Naive thymus-derived CD4-positive, alpha-beta T cell (primary cell): Measurements from ENCODE around the gene LRRC8E. TPM values are rescaled to one million over a fixed set of nuclear protein-coding genes. Genes with fewer than 3 reads are reported as not detected.

ENCODE experiments used
- ATAC-seq: fragments of 150-1000 bp; cut with Tn5 transposase; 2 replicates; pipeline ENCODE4 v1.10.0; 2021; ENCODE audit warnings: mild to moderate bottlenecking, moderate library complexity
- CTCF ChIA-PET: fragments of 350-600 bp; sonication (Branson Sonifier 250); formaldehyde crosslinking; loops from one replicate; lab custom pipeline; 2021; ENCODE audit warnings: antibody characterized with exemption; lab: Charles Lee
- POLR2A ChIA-PET: fragments of 350-600 bp; sonication (Branson Sonifier 250); formaldehyde crosslinking; loops from one replicate; lab custom pipeline; 2021; ENCODE audit warnings: antibody characterized with exemption, inconsistent platforms; lab: Charles Lee
- DNase-seq, 9 donors: peaks; one replicate each; pipeline versions ENCODE4 v3.0.0 to v3.0.0-alpha.2; 2020 to 2022; ENCODE audit warnings: mixed read lengths in 1 of 9
- H3K27ac ChIP-seq: one replicate; pipeline ENCODE4 v1.7.0; 2013; ENCODE audit warnings: mild to moderate bottlenecking, low read depth, low read length, moderate library complexity
- H3K27me3 ChIP-seq, 2 donors: one replicate each; pipeline ENCODE4 v1.7.0; 2013; ENCODE audit warnings: low read length in 2 of 2, mild to moderate bottlenecking in 2 of 2, moderate library complexity in 2 of 2; ENCODE audit not compliant: control insufficient read depth in 2 of 2, insufficient read depth in 2 of 2
- H3K36me3 ChIP-seq, 3 experiments: 1 replicate in 2 of 3; 2 replicates in 1 of 3; pipeline ENCODE4 v1.7.0; 2013; ENCODE audit warnings: low read length in 3 of 3, mild to moderate bottlenecking in 3 of 3, moderate library complexity in 1 of 3; ENCODE audit not compliant: insufficient read depth in 3 of 3, control insufficient read depth in 2 of 3
- H3K4me1 ChIP-seq, 2 donors: one replicate each; pipeline ENCODE4 v1.7.0; 2013; ENCODE audit warnings: low read length in 2 of 2, mild to moderate bottlenecking in 2 of 2, moderate library complexity in 1 of 2; ENCODE audit not compliant: control insufficient read depth in 2 of 2, insufficient read depth in 2 of 2
- H3K4me3 ChIP-seq: 2 replicates; pipeline ENCODE4 v1.7.0; 2013; ENCODE audit warnings: mild to moderate bottlenecking, low read length
- H3K9me3 ChIP-seq, 3 experiments: 1 replicate in 2 of 3; 2 replicates in 1 of 3; pipeline ENCODE4 v1.7.0; 2013; ENCODE audit warnings: low read length in 3 of 3; ENCODE audit not compliant: control insufficient read depth in 2 of 3
- H3K27ac Mint-ChIP-seq, 9 donors: one replicate each; pipeline ENCODE4 v1.8.0; 2020 to 2022; ENCODE audit warnings: mixed read lengths in 9 of 9, mild to moderate bottlenecking in 8 of 9, moderate library complexity in 5 of 9, inconsistent platforms in 2 of 9
- H3K27me3 Mint-ChIP-seq, 5 donors: one replicate each; pipeline ENCODE4 v1.8.0; 2021 to 2022; ENCODE audit warnings: mixed read lengths in 5 of 5, mild to moderate bottlenecking in 1 of 5
- H3K36me3 Mint-ChIP-seq, 5 donors: one replicate each; pipeline ENCODE4 v1.8.0; 2020 to 2022; ENCODE audit warnings: mixed read lengths in 5 of 5, mild to moderate bottlenecking in 3 of 5, inconsistent platforms in 1 of 5
- H3K4me1 Mint-ChIP-seq, 7 donors: one replicate each; pipeline ENCODE4 v1.8.0; 2020 to 2022; ENCODE audit warnings: mixed read lengths in 7 of 7, mild to moderate bottlenecking in 3 of 7, inconsistent platforms in 1 of 7
- H3K4me3 Mint-ChIP-seq, 10 donors: one replicate each; pipeline ENCODE4 v1.8.0; 2020 to 2022; ENCODE audit warnings: mild to moderate bottlenecking in 10 of 10, mixed read lengths in 10 of 10, moderate library complexity in 6 of 10, inconsistent platforms in 2 of 10
- H3K9me3 Mint-ChIP-seq, 11 donors: one replicate each; pipeline ENCODE4 v1.8.0; 2020 to 2022; ENCODE audit warnings: mixed read lengths in 11 of 11, mild to moderate bottlenecking in 4 of 11, inconsistent platforms in 1 of 11, moderate library complexity in 1 of 11
- intact Hi-C, 2 donors: fragments of 100-400 bp; cut with micrococcal nuclease; formaldehyde crosslinking; loops; one replicate each; pipeline ENCODE4 v1.15.1; 2023
- polyA plus RNA-seq, 2 donors: library from polyadenylated mRNA; unstranded; fragments of 300-500 nt; fragmentation: Illumina TruSeq; gene quantifications; one replicate each; pipeline ENCODE4 v1.2.3, GENCODE V29; 2021
- total RNA-seq, 6 experiments: library from RNA in 5 of 6; stranded (reverse) in 5 of 6; gene quantifications; 1 replicate in 5 of 6; 2 replicates in 1 of 6; pipeline ENCODE4 v1.2.3 and lab custom pipeline; 2021 to 2026

The LRRC8E gene
- total and polyA plus RNA-seq, 7 experiments from 2014 or later = 0.24 to 0.53 TPM; not detected in 5

DNA sequence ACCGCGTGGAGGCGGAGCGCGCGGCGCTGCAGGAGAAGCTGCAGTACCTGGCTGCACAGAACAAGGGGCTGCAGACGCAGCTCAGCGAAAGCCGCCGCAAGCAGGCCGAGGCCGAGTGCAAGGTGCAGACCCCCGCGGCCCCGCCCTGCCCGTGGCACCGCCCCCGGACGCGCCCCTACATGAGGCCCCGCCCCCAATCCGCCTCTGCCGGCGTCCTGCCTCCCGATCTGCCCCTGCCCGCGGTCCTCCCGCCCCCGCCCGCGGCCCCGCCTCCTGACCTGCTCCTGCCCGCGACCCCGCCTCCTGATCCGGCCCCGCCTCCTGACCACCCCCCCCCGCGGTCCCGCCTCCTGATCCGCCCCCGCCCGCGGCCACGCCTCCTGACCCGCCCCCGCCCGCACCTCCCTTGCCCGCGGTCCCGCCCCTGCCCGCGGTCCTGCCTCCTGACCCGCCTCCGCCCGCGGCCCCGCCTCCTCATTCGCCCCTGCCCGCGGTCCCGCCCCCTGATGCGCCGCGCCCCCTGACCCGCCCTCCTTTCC, 25.8 kb upstream of the LRRC8E start:
- ChIA-PET CTCF (no interaction called here), POLR2A (interaction anchor here (0.7 to 2.1 kb wide), 3 partner anchors 10 to 58 kb away, joined by 3 to 10 read pairs (median 4); partner anchors contain the start of genes MAP2K7 and SNAPC2)
- no peaks in the 10 kb centered on the region for H3K36me3 ChIP-seq
- no peaks in the 10 kb centered on the region for H3K27me3 ChIP-seq
- intact Hi-C loops = loop anchor here in 1 of 2 donors (1.0 kb wide), 3 partner anchors 8 to 58 kb away; partner anchors contain the start of gene SNAPC2
- peak overlapping the region; percentile 50 for H3K4me3 ChIP-seq
- Mint-ChIP-seq H3K4me3 (peak overlapping the region; percentile 23 to 83 (median 64)), H3K4me1 (peaks cover 7 to 23% (median 10%) of the 10 kb centered on the region in 7 donors), H3K9me3 (peaks cover 0 to 1% (median 0%) of the 10 kb centered on the region in 11 donors), H3K27ac (no peak overlapping the region), H3K27me3 (peaks cover 0 to 47% (median 0%) of the 10 kb centered on the region in 5 donors), H3K36me3 (no peaks in the 10 kb centered on the region)
- DNase-seq (peak; percentile 49 to 78 (median 69)), ATAC-seq (peak; percentile 84)
- no peak overlapping the region for H3K27ac ChIP-seq
- H3K4me1 ChIP-seq = peaks cover 0 to 16% of the 10 kb centered on the region in 2 donors
- no peaks in the 10 kb centered on the region for H3K9me3 ChIP-seq

DNA sequence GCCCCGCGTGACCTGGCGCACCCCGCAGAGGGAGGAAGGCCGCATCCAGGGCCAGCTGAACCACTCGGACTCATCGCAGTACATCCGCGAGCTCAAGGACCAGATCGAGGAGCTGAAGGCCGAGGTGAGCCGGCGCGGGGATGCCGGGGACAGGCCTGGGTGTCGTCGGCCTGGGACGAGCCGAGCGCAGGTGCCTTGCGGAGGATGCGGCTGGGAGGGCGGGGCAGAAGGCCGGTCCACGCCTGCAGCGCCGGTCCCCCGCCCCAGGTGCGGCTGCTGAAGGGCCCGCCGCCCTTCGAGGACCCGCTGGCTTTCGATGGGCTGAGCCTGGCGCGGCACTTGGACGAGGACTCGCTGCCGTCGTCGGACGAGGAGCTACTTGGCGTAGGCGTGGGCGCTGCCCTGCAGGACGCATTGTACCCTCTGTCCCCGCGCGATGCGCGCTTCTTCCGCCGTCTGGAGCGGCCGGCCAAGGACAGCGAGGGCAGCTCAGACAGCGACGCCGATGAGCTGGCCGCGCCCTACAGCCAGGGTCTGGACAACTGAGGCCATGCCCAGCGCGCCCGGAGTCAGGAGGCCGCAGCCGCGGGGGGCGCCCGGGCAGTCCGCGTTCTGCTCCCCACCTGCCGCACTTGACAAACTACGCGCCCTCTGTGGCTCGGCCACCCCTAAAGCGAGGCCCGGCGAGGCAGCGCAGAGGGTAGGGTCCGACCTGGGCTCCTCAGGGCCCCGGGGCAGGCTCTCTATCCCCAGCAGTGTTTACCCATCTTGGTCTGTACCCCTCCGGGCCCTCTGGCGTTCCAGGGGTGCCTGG, 24.9 kb upstream of the LRRC8E start:
- Histone ChIP-seq H3K27ac (no peak overlapping the region), H3K9me3 (no peaks in the 10 kb centered on the region), H3K27me3 (no peaks in the 10 kb centered on the region), H3K36me3 (no peaks in the 10 kb centered on the region), H3K4me3 (no peak overlapping the region), H3K4me1 (peaks cover 1 to 16% of the 10 kb centered on the region in 2 donors)
- intact Hi-C loops = no loop called here
- peaks cover 9 to 26% (median 12%) of the 10 kb centered on the region in 7 donors for H3K4me1 Mint-ChIP-seq
- POLR2A ChIA-PET = interaction anchor here (0.6 to 2.1 kb wide), 4 partner anchors 10 to 176 kb away, joined by 3 to 10 read pairs (median 6); partner anchors contain the start of gene SNAPC2
- CTCF ChIA-PET = interaction anchor here (1.7 kb wide), 1 partner anchor 81 kb away, joined by 6 read pairs; no protein-coding TSS in a partner anchor
- DNase-seq (no peak), ATAC-seq (no peak)
- no peaks in the 10 kb centered on the region for H3K36me3 Mint-ChIP-seq
- peaks cover 0 to 53% (median 0%) of the 10 kb centered on the region in 5 donors for H3K27me3 Mint-ChIP-seq
- H3K4me3 Mint-ChIP-seq = peak overlapping the region in 4 of 10 donors; percentile 41 to 74 (median 49)
- H3K9me3 Mint-ChIP-seq = peaks cover 0 to 1% (median 0%) of the 10 kb centered on the region in 11 donors
- no peak overlapping the region for H3K27ac Mint-ChIP-seq

DNA sequence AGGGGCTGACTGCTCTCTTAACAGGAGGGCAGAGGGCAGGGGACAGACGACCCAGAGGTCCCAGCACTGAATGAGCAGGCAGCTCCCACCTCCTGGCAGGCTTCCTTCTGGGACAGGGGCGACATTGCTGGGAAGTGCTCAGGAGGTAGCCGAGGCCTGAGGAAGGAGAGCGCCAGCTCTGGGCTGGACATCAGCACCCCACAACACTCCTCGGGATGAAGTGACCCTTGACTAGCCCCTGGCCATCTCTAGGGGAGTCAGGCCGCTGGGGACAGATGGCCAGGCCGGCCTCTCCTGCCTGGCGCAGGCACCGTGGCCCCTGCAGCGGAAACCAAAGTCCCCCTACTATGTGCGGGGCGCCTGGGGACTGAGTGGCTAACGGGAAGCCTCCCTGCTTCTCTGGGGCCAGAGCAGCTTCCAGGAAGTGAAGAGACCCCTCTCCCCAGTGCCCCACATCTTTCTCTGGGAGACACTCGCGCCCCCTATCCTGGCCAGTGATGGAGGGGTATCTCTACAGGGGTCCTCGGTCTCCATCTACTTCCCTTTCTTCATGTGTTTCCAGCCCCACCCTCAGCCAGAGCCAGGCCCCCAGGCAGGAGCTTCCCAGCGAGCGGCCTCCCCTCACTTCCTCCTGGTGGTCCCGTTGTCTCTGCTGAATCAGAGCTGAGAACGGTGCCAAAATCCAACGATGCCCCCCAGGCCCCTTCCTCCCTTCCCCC, 24.2 kb upstream of the LRRC8E start:
- peaks cover 0 to 58% (median 0%) of the 10 kb centered on the region in 5 donors for H3K27me3 Mint-ChIP-seq
- peaks cover 7 to 16% of the 10 kb centered on the region in 2 donors for H3K4me1 ChIP-seq
- ChIA-PET CTCF (interaction anchor here (1.7 kb wide), 1 partner anchor 80 kb away, joined by 6 read pairs; no protein-coding TSS in a partner anchor), POLR2A (interaction anchor here (0.6 to 1.6 kb wide), 2 partner anchors 56 to 177 kb away, joined by 4 to 7 read pairs; partner anchors contain the start of gene SNAPC2)
- no peaks in the 10 kb centered on the region for H3K36me3 ChIP-seq
- intact Hi-C loops = no loop called here
- no peak for DNase-seq
- no peak for ATAC-seq
- no peak overlapping the region for H3K27ac Mint-ChIP-seq
- H3K36me3 Mint-ChIP-seq = no peaks in the 10 kb centered on the region
- H3K9me3 ChIP-seq = no peaks in the 10 kb centered on the region
- peaks cover 0 to 1% (median 0%) of the 10 kb centered on the region in 11 donors for H3K9me3 Mint-ChIP-seq
- no peaks in the 10 kb centered on the region for H3K27me3 ChIP-seq
- H3K4me3 Mint-ChIP-seq = peak overlapping the region in 4 of 10 donors; percentile 24 to 74 (median 40)
- no peak overlapping the region for H3K4me3 ChIP-seq
- H3K4me1 Mint-ChIP-seq = peaks cover 9 to 32% (median 16%) of the 10 kb centered on the region in 7 donors
- H3K27ac ChIP-seq = no peak overlapping the region

GRCh38 chr19:7864690-7865074, 23.6 kb upstream of the LRRC8E start:
- Histone ChIP-seq H3K9me3 (no peaks in the 10 kb centered on the region), H3K4me1 (peaks cover 7 to 16% of the 10 kb centered on the region in 2 donors), H3K36me3 (no peaks in the 10 kb centered on the region), H3K4me3 (no peak overlapping the region), H3K27ac (no peak overlapping the region), H3K27me3 (no peaks in the 10 kb centered on the region)
- Mint-ChIP-seq H3K4me3 (peak overlapping the region in 3 of 10 donors; percentile 10 to 43 (median 24)), H3K27ac (peak overlapping the region in 1 of 9 donors; percentile 85), H3K4me1 (peaks cover 9 to 32% (median 16%) of the 10 kb centered on the region in 7 donors), H3K9me3 (peaks cover 0 to 1% (median 0%) of the 10 kb centered on the region in 11 donors), H3K36me3 (no peaks in the 10 kb centered on the region), H3K27me3 (peaks cover 0 to 58% (median 0%) of the 10 kb centered on the region in 5 donors)
- no peak for ATAC-seq
- intact Hi-C loops = loop anchor here in 1 of 2 donors (5.0 kb wide), 1 partner anchor 138 kb away; no protein-coding TSS in a partner anchor
- DNase-seq = no peak
- POLR2A ChIA-PET = interaction anchor here (1.6 kb wide), 1 partner anchor 56 kb away, joined by 7 read pairs; the partner anchor contains the start of gene SNAPC2
- CTCF ChIA-PET = interaction anchor here (1.7 kb wide), 1 partner anchor 80 kb away, joined by 6 read pairs; no protein-coding TSS in a partner anchor

- H3K4me3 Mint-ChIP-seq = peak overlapping the region in 9 of 10 donors; percentile 1 to 72 (median 47)
- H3K27ac Mint-ChIP-seq = peak overlapping the region in 5 of 9 donors; percentile 17 to 85 (median 69)
- DNase-seq (peak in 1 of 9 donors; percentile 53), ATAC-seq (no peak)
- H3K36me3 Mint-ChIP-seq = no peaks in the 10 kb centered on the region
- intact Hi-C loops = loop anchor here in 1 of 2 donors (5.0 kb wide), 1 partner anchor 137 kb away; no protein-coding TSS in a partner anchor
- H3K9me3 Mint-ChIP-seq = peaks cover 0 to 1% (median 0%) of the 10 kb centered on the region in 11 donors
- peaks cover 9 to 32% (median 19%) of the 10 kb centered on the region in 7 donors for H3K4me1 Mint-ChIP-seq
- Histone ChIP-seq H3K4me3 (no peak overlapping the region), H3K27me3 (no peaks in the 10 kb centered on the region), H3K4me1 (peaks cover 7 to 16% of the 10 kb centered on the region in 2 donors), H3K27ac (no peak overlapping the region), H3K36me3 (no peaks in the 10 kb centered on the region), H3K9me3 (no peaks in the 10 kb centered on the region)
- peaks cover 0 to 58% (median 0%) of the 10 kb centered on the region in 5 donors for H3K27me3 Mint-ChIP-seq
- CTCF ChIA-PET = interaction anchor here (0.7 kb wide), 1 partner anchor 51 kb away, joined by 3 read pairs; no protein-coding TSS in a partner anchor
- POLR2A ChIA-PET = no interaction called here
Observed at GRCh38 chr19:7865262-7865911, 22.9 kb upstream of the LRRC8E start.
